ENCODE results near the gene NFAM1.

DNA sequence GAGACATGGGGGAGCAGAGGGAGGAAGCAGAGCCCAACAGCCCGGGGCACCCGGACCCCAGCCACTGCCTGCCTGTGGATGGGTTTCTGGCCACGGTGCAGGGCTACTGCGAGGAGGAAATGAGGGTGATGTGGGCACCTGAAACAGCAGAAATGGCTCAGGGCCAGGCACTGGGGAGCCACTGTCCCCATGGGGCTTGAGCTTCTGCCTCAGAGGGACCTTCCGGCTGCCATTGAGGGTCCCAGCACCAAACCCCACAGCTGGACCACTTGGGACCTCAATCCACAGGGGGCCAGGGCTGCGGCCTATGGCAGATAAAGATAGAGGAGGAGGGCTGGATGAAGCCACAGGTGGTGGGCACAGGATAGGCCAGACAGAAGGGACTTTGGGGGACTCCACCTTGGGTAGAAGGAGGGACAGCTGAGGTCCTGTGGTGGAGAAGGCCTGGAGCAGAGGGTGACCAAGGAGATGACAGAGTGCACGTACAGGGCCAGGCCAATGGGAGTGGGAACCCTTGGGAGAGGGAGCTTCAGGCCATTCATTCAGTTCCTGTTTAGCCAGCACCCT is 48.3 kb downstream of the NFAM1 start:
- TF ChIP-seq, protein P1, sequence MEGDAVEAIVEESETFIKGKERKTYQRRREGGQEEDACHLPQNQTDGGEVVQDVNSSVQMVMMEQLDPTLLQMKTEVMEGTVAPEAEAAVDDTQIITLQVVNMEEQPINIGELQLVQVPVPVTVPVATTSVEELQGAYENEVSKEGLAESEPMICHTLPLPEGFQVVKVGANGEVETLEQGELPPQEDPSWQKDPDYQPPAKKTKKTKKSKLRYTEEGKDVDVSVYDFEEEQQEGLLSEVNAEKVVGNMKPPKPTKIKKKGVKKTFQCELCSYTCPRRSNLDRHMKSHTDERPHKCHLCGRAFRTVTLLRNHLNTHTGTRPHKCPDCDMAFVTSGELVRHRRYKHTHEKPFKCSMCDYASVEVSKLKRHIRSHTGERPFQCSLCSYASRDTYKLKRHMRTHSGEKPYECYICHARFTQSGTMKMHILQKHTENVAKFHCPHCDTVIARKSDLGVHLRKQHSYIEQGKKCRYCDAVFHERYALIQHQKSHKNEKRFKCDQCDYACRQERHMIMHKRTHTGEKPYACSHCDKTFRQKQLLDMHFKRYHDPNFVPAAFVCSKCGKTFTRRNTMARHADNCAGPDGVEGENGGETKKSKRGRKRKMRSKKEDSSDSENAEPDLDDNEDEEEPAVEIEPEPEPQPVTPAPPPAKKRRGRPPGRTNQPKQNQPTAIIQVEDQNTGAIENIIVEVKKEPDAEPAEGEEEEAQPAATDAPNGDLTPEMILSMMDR (IDR thresholded peaks at IDR 0.05) = no peak
- no peak for TF ChIP-seq EP300 (IDR thresholded peaks at IDR 0.05; ENCODE audit: borderline replicate concordance in 1 of 2, low read depth in 1 of 2, low read length in 1 of 2)
- no peak for TF ChIP-seq GABPA (IDR thresholded peaks at IDR 0.05; ENCODE audit: low read depth)
- TF ChIP-seq POLR2AphosphoS5 (IDR thresholded peaks at IDR 0.05; ENCODE audit: low read depth, low read length) = no peak
- TF ChIP-seq SMC3 (IDR thresholded peaks at IDR 0.05; ENCODE audit: low read depth, low read length) = no peak
- no peak for TF ChIP-seq ELF1 (IDR thresholded peaks at IDR 0.05)
- no peak for TF ChIP-seq RAD21 (IDR thresholded peaks at IDR 0.05; ENCODE audit: low read length)
- no peak for TF ChIP-seq YY1 (IDR thresholded peaks at IDR 0.05; ENCODE audit: low read depth)
- TF ChIP-seq MAX (IDR thresholded peaks at IDR 0.05; ENCODE audit: low read depth) = no peak
- TF ChIP-seq JUND (IDR thresholded peaks at IDR 0.05) = no peak
- TF ChIP-seq RCOR1 (IDR thresholded peaks at IDR 0.05; ENCODE audit: low read length) = no peak
- no peak for TF ChIP-seq FOXM1 (IDR thresholded peaks at IDR 0.05; ENCODE audit: low read depth)
- TF ChIP-seq SIN3A (IDR thresholded peaks at IDR 0.05; ENCODE audit: borderline replicate concordance, low read depth, low read length) = no peak

Measured in SK-N-SH (cell line).